ENCODE measurements around the gene CRB3.

Gene CRB3

DNA sequence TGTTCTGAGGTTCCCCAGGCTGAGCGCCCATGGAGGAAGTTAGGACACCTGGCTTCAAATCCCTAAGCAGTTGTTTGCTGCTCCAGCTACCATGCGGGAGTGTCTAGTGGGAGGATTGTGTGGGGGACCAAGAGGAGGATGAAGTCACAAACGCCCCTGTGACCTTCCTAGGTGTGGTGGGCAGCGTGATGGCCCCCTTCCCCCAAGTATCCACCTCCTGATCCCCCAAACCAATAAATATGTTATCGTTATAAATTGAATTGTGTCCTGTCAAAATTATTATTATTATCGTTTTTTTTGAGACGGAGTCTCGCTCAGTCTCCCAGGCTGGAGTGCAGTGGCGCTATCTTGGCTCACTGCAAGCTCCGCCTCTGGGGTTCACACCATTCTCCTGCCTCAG lies 30.4 kb upstream of the CRB3 start, which contains the start of gene SLC25A41:
Gene SLC25A41 (minus strand): TSS at position 101 of the 400 bp plus-strand sequence. CDS start 70 bp downstream, at position 31.
- DNase-seq, result no peak

DNA sequence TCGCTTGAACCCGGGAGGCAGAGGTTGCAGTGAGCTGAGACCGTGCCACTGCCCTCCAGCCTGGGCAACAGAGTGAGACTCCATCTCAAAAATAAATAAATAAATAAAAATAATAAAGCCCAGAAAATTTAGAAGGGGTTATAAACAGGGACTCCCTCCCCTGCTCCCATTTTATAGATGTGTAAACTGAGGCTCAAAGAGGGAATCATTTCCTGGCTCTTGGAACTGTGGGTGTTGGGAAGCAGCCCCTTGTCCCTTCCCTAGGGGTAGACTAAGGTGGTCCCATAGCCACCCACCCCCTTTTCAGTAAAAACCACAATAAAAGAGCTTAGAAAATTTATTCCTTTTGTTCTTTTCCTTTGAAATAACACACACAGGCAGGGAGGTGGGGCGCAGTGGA lies 24.3 kb upstream of the CRB3 start:
- no peak for DNase-seq

DNA sequence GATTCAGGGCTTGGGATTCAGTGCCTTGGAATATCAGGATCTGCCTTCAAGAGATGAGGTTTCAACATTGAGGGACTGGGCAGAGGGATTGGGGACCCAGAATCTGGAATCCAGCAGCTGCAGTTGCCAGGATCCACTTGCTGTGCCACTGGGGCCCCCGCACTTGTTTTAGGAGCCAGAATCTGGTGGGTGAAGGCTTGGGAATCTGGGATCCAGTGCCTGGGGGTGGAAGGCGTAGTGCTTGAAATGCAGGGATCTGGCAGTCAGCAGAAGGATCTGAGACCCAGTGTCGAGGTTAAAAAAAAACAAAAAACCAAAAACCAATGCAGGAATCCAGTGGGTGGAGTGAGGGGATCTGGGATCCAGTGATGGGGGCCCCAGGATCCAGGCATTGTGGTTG lies 23.2 kb upstream of the CRB3 start:
- no peak for DNase-seq

DNA sequence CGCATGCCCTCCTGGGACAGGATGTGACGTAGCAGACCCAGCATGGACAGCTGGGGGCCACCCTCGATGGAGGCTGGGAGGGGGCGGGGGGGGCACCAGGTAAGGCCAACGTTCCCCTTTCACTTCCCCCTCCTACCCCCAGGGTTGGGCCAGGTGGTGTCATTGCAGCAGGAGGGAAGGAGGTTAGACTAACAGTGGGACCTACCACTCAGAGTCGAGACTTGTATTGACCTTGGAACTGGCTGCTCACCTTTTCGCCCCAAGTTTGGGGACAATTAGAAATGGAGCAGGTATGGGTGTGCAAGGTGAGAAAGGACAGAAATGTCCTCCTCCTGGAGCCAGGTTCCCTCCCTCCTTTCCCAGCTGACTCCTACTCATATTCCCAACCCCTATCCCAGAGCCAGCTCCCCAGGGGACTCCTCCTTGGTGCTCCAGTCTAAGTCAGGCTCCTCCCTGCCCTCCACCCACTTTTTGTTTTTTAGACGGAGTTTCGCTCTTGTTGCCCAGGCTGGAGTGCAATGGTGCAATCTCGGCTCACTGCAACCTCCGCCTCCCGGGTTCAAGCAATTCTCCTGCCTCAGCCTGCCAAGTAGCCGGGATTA lies 21.9 kb upstream of the CRB3 start:
- DNase-seq, result no peak

DNA sequence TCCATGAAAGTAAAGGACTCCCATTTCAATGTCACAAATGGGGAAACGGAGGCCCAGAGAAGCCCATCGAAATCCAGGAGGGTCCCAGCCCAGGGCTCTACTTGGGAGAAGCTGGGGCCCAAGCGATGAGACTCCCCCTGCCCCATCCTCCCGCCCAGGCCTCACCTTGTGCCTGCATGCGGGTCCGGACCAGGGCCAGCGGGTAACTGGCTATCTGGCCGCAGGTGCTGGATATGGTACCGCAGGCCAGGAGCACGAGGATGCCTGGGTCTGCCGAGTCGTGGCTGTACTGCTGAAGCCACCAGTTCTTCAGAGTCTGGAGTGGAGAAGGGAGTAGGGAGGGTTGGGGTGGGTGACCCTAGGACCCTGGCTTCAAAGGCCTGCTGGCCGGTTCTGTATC lies 20.1 kb upstream of the CRB3 start:
- DNase-seq, result no peak

DNA sequence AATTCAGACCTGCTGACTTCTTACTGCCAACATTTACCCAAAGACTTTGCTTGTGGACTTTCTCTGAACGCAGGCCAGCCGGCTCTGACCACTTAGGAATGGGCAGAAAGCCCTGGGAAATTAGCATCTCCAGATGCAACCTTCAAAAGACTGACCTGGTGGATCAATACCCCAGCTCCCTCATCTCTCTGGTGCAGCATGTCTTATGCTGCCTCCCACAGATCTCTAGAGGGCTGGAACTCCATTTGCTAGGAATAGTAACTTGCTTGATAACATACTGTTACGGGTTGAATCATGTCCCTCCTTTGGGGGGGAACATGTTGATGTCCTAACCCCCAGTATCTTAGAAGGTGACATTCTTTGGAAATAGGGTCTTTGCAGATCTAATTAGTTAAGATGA lies 17.6 kb upstream of the CRB3 start:
- DNase-seq, result no peak

DNA sequence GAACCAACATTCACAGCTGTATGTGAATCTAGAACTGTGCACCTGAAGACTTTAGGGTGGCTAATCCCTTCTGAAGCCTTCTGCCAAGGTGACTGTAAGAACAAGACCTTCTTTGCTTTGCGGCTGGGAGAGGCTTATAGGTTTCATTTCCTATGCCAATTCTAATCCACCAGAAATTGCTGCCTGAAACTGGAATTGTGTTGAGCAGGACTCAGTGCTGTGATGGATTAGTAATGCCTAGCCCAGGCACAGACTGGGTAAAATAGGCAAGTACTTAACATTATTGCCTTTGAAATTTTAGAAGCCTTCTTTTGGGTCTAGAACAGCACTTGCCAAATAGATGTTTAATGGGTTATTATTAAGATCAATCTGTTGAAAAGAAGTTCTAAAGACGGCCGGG lies 16.0 kb upstream of the CRB3 start:
- no peak for DNase-seq

DNA sequence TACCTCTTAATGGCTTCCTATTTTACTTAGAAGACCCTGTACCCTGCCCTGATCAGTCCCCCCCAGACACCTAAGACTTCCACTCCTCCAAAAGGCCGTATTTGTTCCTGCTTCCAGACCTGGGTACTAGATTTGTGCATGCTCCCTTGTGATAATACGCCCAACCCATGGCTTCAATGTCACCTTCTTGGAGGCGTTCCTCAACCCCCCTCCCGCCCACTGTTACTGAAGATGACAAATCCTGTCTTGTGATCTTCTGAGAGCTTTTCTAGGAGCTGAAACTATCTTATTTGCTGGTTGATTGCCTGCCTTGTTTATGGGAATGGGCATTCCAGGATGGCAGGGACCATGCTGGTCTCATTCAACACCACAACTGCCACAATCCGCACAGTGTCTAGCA lies 13.9 kb upstream of the CRB3 start:
- no peak for DNase-seq

DNA sequence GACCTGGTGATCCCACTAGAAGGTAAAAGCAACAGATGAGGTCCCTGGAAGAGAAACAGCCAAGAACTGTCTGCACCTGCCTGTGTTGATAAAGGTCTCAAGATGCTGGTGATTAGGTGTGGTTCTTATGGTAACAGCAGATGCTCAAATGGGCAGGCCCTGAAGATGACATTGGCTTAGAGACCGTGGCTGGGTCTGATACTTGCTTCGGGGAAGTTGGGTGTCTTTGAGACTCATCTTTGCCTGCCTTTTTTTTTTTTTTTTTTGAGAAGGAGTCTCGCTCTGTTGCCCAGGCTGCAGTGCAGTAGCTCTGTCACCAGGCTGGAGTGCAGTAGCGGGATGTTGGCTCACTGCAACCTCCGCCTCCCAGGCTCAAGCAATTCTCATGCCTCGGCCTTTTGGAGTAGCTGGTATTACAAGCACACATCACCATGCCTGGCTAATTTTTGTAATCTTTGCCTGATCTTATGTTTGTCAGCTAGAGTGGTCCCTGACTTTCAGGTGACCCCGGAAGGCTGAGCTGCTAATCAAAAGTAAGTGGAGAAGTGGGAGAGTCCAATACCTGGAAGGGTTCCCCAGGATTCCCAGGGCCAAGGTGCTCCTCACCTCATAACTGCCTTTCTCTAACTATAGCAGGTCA lies 12.4 kb upstream of the CRB3 start:
- no peak for DNase-seq

DNA sequence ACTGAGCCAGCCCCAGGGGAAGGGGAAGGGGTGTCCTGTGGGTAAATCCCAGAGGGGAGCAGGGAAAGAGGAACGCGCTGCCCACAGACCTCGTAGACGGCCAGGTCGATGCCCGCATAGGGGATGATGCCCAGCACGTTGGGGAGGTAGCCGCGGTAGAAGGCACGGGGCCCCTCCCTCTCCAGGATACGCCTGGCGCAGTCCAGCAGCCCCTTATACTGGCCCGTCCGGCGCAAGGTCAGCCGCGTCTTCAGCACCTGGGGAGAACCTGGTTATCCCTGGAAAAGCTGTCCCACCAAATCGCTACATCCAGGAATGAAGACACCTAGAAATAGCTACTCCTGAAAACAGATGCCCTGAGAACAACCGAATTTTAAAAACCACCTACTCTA lies 11.9 kb upstream of the CRB3 start:
- no peak for DNase-seq

DNA sequence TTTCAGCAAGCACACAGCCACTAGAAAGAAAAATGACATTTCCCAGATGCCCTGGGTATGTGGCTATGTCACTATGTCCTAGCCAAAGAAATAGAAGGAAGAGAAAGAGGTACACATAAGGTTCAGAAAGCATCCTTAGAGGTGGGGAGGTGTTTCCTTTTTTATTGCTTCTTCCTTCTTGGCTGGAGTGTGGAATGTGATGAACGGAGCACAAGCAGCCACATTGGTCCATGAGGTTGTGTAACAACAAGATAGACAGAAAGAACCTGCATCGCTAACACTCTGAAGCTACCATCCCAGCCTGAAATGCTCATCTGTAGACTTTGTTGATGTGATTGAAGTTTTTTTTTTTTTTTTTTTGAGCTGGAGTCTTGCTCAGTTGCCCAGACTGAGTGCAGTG lies 11.2 kb upstream of the CRB3 start:
- DNase-seq, result no peak

DNA sequence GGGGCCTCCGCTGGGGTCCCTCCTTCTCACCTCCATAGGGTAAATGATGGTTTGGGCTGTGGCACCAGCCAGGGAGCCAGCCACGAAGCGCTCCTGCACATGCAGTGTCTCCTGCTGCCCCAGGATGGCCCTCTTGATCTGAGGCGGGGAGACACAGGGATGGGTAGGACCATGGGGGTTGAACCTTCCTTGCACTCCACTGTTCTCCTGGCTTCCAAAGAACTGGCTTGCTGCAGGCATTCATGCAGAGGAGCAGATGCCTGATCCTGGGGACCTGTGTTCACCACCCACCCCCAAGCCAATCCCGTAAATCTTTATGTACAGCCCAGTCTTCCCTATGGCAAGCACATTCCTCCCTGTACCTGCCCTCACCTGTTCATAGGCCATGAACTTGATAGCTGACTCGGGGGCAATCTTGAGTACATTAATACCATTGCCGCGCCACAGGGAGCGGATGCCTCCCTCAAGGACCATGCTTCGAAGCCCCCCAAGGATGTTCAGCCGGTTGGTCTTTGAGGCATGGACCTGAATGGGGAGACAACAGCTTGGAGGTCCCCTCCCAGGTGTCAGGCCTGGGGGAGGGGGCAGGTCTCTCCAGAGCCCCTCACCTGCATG lies 10.0 kb upstream of the CRB3 start:
- DNase-seq, result no peak

DNA sequence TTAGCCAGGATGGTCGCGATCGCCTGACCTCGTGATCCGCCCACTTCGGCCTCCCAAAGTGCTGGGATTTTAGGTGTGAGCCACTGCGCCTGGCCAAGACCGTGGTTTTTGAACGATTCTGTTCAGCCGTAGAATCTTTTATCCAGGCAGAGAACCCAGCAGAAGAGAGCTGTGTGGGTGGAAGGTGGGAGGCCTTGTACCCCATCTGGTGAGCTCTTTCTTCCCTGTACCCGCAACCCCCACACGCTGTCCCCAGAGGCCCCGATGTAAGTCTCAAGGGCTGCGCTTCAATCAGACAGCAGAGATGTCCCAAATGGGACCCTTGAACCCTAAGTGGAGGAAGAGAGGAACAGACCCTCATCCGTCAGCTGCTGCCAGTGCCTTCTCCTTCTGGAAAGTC lies 8.1 kb upstream of the CRB3 start:
- DNase-seq, result no peak

DNA sequence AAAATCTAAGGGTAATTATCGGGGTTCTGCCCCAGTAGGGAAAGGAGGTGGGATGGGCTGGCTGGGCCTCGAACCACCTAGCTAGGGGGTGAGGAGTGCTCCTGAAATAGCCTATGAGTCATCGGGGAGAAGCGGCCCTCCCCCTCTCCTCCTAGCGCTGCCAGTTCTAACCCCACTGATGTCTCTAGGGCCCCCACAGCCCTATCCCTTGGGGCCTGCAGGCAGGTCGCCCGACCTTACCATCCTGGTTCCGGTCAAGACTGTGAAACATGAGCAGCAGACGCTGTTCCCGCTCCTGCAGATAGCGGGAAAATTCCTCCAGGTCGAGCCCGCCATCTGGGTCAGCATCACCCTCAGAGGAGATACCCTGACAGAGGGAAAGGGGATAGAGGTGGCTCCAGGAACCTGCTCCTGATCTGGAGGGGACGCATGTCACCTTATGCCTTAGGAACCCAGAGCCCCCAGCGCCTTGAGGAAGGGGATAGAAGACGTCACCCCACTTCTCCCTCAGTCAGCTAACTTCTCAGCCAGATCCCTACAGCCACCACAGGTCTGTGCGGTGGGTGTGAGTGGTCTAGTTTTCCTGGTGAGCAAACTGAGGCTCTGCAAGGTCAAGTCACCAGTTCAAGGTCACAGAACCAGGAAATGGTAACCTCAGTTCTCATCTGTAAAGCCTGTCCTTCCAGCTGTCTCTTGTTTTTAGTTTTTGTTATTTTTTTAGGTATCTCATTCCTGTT lies 5.9 kb upstream of the CRB3 start:
- DNase-seq, result no peak

DNA sequence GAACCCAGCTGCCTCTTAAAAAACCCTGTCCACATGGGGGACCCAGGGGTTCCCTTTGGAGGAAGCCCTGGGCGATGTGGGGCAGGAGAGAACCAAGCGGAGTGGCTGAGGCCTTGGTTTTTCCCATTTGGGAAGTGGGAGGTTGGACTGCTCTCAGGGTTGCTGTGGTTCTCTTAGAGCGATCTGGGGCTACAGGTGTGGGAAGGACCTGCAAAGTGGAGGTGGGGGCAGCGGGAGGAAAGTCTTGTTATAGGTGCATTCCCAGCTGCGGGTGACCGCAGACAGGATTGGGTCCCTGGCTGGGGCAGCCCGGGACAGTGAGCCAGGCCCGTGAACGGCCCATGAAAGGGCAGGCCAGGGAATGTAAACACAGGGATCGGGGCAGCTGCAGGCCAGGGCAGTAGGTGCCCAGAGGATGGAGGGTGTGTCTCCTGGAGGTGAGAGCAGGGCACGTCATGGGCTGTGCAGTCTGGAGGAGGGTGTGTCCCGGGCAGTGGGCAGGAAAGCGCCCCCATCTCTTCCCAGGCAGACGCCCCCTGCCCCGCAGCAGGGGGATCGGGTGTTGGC lies 5.3 kb upstream of the CRB3 start:
- no peak for DNase-seq

DNA sequence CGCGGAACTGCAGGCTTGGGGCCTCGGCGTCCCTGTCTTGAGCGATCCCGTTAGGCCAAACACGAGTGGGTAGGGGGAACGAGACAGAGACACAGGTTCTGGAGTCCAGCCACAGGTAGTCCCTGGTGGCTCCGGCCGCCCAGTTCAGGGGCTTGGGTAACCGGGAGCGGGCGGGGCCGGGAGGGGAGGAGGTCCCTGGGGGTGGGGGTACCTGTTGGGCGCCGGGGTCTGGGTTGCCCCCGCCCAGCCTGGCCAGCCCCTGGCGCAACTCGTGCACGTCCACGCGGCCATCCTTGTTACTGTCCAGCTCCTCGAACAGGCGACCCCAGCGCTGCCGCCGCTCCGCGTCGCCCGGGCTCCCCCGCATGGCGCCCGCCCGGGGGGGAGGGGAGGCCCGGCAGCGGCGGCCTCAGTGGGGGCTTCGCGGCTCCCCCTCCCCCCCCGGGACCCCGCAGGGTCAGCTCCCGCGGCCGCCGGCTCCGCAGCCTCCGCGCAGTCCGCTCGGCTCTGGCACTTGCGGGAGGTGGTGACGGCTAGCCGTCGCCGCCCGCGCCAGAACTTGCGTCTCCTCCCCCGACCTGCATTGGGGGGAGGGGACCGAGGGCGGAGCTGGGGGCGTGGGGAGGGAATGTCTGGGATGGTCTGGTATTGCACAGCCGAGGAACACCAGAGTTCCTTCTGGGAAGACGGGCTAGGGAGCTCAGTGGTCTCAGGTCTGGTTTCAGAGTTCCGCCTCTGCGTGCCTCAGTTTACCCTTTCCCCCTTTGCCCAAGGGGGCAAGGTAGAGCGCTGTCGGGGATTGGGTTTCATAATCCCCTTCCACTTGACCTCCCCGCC lies 4.6 kb upstream of the CRB3 start, which contains the start of gene SLC25A23:
Gene SLC25A23 (minus strand): TSS at position 531 of the 837 bp plus-strand sequence. CDS start 164 bp downstream, at position 367.
- peak; percentile 60 for DNase-seq

DNA sequence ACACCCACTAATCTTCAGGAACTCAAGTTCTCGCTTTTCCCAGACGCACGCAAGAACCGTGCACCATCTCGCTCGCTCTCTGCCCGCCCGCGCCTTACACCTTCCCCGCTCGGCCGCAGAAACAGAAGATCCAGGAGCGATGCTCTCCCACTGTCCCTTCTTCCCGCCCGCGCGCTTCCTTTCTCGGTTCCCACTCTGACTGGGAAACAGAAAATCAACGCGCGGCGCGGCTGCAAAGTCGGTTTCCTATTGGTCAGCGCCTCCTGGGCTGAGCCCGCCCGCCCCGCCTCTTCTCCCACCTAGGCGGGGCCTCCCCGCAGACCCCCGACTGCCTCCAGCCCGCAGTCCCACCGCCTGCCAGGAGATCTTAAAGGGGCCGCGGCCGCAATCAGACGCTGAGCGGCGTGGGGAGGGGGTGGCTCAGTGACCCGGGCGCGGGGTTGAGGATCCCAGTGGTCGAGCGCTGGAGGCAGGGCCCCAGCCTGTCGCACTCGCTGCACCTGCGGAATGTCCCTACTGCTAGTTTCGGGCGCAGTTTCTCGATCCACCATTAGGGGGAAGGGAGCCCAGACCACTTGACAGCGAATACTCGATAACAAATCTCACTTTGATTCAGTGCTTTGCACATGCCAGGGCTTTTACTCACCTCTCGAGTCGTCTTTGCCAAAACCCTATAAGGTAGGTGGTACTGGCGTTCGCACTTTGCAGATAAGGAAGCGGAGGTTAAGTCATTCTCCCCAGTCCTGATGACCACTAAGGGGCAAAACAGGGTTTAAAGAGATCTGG lies 3.8 kb upstream of the CRB3 start:
- peak; percentile 97 for DNase-seq

DNA sequence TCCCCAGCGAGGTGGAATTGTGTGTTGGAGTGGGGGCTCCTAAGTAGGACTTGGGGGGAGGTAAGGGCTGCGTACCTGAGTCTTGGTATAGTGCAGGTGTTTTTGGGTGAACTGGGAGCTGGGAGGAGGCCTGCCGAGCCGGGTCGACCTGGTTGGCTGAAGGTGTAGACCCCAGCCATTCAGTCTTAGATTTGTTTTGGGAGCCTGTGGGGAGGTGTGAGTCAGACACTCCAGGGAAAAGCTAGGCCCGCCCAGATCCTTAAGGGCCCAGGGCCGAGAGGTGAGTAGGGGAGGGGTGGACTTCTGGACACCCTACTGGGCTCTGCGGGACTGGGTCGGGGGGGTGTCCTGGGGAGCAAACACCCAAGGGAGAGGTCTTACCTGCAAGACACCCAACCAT lies 935 bp downstream of the CRB3 start:
- no peak for DNase-seq

DNA sequence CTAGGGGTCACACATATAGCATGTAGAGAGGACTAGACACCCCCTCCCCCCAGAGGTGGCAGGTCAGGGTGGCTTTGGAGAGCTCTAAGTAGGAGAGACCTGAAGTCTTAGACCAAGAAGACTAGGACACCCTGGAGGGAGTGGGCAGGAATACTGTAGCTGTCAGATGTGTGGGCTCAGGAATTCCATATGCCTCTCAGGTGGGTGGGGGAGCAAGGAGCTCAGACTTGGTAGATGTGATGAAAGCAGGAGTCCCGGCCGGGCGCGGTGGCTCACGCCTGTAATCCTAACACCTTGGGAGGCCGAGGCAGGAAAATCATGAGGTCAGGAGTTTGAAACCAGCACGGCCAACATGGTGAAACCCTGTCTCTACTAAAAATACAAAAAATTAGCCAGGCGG lies 1.6 kb downstream of the CRB3 start:
- no peak for DNase-seq

DNA sequence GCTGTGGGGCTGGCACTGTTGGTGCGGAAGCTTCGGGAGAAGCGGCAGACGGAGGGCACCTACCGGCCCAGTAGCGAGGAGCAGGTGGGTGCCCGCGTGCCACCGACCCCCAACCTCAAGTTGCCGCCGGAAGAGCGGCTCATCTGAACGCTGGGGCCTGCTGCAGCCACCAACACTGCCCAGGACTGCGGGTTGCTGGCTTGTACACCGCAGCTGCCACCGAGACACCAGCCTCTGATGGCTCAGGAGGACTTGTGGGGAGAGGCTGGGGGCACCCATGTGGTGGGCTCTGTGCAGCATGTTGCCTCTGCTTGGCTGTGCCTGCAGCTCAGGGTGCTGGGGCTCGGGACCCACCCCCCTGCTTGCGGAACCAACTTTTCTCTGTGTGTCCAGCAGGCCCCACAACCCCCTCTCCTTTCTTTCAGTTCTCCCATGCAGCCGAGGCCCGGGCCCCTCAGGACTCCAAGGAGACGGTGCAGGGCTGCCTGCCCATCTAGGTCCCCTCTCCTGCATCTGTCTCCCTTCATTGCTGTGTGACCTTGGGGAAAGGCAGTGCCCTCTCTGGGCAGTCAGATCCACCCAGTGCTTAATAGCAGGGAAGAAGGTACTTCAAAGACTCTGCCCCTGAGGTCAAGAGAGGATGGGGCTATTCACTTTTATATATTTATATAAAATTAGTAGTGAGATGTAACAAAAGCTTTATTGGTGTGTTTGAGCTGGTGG lies 2.6 kb downstream of the CRB3 start:
- no peak for DNase-seq

DNA sequence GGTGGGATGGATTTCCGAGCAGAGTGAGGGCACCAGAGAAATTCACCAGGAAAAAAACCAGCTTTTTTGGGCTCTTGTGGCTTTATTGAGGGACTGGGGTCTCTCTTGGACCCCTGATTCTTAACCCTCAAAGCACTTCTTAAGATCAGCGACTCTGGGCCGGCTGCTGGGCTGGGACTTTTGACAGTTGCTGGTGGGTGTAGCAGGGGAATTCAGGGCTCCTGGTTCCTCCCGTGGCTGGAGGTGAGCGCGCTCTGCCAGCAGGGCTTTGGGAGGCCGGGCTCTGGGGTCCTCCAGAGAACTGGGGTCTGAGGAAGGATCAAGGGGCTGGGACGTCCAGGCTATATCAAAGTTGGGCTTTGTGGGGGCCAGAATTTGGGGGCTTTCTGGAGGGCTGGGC lies 3.3 kb downstream of the CRB3 start:
- DNase-seq, result no peak

Data from NCI-H446 treated with DMSO at 0.1 percent for 48 hours (cell line).